Measurements from ENCODE around the gene SNX20.

SNX20 gene

DNA sequence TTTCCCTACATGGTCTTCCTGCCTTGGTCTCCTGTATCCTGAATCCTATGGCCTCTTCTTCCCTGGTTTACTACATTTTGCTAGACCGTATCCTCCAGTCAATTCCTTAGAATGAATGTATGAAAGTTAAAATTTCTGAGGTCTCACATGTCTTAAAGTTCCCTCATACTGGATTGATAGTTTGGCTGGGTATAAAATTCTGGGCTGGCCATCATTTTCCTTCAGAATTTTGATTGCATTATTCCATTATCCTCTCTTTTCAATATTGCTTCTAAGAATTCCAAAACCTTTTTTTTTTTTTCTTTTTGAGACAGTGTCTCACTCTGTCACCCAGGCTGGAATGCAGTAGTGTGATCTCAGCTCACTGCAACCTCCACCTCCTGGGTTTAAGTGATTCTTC, 23.1 kb upstream of the SNX20 start:
- DNase-seq = no peak

DNA sequence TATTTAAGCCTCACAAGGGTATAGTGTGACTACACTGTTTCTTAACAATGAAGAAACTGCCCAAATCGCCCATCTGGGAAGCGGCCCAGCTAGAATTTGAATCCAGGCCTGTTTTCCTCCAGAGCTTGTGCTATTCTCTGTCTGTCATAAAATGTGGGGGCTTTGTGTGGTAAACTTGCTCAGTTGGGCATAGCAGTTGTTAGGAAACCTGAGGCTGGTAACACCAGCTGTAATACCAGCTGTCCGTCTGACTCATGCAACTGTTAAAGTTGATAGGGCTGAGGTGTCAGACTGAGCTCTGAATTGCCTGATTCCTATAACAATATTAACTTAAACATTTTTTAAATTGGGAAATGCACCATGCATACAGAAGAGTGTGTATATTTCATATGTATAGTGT, 21.6 kb upstream of the SNX20 start:
- DNase-seq = peak; percentile 22

DNA sequence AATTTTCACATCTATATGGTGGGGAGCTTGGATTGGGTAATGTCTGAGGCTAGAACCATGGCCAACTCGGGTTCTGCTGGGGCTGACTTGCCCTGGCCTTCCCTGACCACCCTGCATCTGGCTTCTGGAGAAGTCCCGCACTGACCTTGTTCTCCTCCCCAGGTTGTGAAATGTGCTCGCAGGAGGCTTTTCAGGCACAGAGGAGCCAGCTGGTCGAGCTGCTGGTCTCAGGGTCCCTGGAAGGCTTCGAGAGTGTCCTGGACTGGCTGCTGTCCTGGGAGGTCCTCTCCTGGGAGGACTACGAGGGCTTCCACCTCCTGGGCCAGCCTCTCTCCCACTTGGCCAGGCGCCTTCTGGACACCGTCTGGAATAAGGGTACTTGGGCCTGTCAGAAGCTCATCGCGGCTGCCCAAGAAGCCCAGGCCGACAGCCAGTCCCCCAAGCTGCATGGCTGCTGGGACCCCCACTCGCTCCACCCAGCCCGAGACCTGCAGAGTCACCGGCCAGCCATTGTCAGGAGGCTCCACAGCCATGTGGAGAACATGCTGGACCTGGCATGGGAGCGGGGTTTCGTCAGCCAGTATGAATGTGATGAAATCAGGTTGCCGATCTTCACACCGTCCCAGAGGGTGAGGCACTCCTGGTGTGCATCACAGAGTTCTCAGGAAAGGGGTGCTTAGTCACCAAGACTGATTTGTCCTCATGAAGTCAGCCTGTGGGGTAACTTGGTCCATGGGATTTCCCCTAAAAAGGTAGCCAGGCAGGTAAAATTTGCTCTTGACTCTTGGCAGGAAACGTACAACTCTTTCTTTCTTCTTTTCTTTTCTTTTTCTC, 18.4 kb upstream of the SNX20 start:
- DNase-seq = no peak

DNA sequence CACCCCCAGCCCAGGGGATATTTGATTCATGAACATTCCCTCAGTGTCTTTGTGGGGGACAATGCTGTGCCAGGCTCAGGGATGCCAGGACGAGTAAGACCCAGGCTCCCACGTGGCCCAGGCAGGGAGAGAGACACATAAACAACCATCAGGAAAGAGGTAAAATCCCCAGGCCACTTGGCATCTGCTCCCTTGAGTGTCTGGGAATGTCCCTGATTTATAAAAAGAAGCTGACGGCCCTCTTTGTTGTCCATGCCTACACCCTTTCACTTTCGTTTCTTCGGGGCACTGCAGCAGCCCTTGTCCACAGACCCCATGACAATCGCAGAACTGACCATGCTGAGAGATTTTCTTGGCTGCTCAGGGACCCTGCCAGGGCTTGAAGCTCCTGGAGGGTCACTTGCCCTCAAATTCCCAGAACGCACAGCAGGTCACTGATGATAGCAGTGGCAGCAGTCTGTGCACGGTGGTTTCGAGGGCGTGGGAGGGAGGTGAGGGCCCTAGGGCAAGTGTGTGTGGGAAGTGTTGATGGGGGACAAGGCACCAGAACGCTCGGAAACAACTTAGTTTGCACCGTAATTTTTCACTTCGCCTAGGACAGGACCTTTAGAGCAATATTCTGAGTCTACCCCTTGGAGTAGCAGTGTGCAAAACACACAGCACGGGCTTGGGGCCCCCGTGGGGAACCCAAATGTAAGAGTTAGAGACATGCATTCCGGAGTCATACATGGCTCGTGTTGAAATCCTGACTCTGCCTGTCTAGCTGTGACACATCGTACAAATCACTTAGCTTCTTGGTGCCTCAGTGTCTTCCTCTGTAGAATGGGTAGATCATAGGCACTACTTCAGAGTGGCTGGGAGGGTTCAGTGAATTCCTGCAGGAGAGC, 17.0 kb upstream of the SNX20 start:
- DNase-seq = no peak

DNA sequence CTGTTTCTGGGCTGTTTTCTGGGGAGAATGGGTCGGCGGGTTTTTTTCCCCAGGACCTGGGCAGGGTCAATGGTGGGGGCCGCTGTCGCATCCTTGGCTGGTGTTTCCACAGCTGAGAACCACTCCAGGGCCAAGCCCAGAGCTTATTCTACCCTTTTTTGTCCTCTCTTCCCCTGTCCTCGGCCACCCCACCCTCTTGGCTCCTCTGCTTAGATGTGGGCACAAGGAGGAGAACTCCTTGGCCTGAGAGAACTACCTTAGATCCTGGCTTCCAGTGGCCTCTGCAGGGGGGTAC, 16.3 kb upstream of the SNX20 start:
- no peak for DNase-seq

DNA sequence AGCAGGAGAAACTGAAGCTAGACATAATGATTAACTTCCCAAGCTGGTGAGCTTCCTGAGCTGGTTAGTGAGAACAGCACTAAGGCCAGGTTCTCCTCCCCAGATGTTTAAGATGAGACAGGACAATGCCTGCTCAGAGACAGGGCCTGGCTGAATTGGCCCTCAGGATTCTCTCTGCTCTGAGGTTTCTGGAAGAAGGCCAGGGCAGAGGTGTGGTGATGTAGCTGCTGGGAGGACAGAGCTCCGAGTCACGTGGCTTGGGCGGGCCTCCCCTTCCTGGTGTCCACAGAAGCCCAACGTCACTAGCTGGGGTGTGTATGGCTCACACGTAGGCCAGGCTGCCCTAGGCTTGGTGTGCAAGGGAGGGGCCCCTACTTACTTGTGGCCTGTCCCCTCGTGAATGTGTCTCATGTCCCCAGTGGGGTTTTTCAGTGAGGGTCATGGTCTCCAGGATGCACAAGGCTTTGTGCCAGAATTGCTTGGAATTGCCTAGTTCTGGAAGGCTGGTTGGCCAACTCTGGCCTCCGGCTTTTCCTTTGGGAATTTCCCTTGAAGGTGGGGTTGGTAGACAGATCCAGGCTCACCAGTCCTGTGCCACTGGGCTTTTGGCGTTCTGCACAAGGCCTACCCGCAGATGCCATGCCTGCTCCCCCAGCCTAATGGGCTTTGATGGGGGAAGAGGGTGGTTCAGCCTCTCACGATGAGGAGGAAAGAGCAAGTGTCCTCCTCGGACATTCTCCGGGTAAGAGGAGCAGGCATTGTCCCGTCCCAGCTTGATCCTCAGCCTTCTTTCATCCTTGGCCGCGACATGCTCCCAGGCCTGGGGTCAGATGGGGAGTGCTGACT, 15.7 kb upstream of the SNX20 start:
- no peak for DNase-seq

DNA sequence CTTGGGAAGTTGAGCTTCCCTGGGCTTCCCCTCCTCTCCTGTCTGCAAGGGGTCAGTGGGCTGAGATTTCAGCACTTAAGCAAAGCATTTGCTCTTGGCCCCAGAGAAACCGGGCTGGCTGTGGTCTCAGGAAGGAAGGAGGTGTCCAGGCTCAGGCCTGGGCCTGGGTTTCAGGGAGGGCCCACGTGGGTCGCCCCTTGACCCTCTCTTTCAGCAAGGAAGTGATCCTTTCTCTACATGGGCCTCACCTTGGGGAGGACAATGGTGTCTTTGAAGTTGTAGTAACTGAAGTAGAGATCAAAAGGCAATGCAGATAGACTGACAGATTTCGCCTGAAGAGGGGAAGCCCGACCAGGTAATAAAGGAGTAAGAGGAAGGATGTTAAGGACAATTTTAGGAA, 15.0 kb upstream of the SNX20 start:
- no peak for DNase-seq

DNA sequence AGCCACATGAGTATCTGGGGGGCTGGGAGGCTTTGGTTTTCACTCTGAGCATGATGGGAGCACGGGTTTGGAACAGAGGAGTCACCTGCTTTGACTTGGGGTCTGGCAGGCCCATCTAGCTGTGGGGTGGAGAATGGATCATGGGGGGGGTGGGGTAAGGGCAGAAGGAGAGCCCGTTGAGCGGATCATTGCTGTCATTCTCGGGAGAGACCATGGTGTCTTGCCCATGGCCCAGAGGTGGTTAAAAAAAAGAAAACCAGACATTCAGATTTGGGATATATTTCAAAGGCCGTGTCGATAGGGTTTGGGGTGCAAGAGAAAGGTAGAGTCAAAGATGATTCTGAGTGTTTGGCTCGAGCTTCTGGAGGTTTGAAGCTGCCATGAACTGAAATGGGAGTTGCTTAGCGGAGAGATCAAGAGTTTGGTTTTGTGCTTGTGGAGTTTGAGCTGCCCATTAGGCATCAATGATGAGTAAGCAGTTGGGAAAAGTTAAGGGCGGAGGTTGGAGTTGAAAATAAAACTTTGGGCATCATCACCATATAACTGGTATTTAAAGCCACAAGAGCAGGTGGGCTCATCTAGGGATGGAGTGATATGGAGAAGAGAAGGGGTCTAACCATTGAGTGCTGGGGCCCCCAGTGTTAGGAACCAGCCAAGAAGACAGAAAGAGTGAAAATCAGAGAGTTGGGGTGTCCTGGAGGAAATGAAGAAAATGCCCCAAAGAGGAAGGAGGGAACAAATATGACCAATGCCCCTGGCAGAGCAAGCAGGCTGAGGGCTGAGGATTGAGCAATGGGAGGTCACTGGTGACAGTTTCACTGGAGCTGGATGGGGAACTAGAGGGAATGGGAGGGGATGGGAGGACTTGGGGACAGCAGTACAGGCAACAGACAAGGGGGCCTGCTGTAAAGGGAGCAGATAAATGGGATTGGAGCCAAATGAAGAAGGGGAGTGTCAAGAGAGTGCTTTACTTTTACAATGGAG, 14.2 kb upstream of the SNX20 start:
- no peak for DNase-seq

DNA sequence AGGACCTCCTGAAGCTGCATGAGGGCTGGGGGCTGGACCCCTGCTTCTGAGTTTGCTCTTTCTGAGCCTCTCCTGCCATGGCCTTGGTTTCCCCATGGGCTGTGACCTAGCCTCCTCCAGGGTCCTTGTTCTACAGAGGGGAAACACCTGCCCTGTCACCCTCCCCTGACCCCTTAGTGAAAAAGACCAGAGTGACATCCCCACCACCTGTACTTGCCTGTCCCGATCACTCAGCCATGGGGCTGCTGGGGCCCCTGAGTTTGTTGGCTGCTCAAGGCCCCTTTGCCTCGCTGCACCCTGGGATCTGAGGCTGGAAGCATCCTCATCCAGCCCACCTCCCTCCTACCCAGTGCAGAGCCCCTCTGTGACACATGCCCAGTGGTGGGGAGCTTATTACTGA, 13.1 kb upstream of the SNX20 start:
- DNase-seq = no peak

DNA sequence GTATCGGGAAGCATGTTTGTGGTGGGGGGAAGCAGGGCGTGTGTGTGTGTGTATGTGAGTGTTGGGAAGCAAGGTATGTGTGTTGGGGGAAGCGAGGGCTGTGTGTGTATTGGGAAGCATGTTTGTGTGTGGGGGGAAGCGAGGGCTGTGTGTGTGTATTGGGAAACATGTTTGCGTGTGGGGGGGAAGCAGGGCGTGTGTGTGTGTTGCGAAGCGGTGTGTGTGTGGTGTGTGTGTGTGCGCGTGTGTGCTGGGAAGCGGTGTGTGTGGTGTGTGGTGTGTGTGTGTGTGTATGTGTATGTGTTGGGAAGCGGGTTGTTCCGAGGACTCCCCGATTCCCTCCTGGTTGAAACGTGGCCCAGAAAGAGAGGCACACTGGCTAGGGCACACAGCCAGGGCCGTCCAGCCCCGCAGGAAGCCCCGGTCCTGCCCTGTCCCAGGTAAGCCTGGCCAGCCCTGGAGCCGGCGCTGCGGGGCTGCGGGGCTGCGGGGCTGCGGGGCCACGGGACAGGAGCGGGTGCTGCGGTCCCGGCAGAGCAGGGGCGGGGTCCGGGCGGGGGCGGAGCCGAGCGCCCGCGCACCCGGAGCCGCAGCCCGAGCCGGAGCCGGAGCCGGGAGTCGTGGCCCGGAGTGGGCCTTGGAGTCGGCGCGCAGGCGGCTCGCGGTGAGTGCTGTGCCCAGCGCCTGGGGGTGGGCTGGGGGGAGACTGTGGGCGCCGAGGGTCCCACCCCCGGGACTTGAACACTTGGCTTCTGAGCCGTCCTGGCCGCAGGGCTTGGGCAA, 12.1 kb upstream of the SNX20 start, which contains the start of gene NOD2:
Gene NOD2, plus strand, starts transcription at position 608 of the 783 bp plus-strand sequence. CDS start 5,890 bp downstream, outside the sequence.
- DNase-seq = peak; percentile 42

DNA sequence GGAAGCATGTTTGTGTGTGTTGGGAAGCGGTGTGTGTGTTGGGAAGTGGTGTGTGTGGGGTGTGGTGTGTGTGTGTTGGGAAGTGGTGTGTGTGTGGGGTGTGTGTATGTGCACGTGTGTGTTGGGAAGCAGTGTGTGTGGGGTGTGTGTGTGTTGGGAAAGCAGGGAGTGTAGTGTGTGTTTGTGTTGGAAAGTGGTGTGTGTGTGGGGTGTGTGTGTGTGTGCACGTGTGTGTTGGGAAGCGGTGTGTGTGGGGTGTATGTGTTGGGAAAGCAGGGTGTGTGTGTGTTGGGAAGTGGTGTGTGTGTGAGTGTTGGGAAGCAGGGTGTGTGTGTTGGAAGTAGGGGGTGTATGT, 11.5 kb upstream of the SNX20 start:
- DNase-seq = no peak

DNA sequence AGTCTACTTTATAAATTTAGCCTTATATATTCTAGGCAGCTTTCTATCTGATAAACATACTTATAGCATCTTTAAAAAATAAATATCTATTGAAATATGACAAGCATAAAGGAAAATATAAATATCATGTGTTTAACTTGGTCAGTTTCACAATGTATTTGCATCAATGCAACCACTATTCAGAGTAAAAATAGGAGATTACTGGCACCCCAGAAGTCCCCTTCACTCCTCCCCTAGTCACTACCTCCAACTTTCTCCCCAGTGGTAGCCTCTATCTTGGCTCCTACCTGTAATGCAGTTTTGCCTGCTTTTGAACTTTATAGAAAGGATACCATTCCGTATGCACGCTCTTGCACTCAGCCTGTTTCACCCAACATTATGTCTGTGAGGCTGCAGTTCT, 9.1 kb upstream of the SNX20 start:
- DNase-seq = no peak

DNA sequence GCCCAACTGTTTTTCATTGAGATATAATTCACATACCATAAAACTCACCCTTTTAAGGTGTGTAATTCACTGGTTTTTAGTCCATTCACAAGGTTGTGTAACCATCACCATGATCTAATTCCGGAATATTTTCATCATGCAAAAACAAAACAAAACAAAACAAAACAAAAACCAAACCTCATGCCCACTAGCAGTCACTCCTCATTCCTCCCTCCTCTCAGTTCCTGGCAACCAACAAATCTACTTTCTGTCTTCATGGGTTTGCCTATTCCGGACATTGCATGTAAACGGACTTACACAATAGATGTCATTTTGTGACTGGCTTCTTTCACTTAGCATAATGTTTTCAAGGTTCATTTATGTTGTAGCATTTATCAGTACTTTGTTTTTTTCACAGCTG, 7.8 kb upstream of the SNX20 start:
- no peak for DNase-seq

DNA sequence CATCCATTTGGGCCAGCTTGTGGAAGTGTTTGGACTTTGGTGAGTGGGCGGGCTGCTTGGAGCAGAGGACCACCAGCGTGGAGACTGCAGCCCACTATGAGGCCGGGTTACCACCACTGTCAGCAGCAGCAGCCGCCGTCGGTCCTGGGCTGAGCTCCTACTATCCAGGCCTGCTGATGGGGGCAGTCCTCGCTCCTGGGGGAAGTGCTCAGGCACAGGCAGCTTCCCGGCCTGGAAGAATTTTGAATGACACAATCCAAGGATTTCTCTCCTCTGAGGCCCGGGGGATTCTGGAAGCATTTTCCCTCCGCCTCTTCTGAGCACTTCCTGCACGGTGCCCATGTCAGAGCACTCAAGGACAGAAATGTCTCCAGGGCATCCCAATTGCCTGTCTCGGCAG, 7.0 kb upstream of the SNX20 start:
- DNase-seq = peak; percentile 54

DNA sequence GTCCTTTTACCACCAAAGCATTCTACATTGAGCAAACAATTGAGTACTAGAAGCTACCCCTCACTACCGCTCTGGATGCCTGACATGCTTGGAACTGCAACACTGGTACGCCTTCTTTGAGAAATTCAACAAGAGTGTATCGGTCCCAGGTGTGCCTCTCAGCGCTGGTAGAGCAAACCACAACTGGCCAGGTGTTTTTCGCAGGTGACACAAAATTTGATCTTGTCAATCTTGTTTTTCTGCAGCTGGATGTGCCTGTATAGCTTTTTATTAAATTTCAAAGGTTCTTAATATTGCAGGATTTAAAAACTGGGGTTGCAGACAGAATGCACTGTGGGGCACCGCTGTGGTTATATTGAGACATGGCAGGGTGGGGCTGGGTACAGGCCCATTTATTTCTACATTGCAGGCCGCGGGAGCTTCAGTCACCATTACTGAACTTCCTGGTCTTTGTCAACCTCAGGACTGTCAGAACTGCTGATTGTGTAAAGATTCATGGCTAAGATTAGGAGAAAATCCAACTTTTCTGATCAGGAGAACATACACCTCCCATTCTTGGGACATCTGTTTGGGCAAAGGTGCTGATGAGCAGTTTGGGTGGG, 4.5 kb upstream of the SNX20 start:
- no peak for DNase-seq

DNA sequence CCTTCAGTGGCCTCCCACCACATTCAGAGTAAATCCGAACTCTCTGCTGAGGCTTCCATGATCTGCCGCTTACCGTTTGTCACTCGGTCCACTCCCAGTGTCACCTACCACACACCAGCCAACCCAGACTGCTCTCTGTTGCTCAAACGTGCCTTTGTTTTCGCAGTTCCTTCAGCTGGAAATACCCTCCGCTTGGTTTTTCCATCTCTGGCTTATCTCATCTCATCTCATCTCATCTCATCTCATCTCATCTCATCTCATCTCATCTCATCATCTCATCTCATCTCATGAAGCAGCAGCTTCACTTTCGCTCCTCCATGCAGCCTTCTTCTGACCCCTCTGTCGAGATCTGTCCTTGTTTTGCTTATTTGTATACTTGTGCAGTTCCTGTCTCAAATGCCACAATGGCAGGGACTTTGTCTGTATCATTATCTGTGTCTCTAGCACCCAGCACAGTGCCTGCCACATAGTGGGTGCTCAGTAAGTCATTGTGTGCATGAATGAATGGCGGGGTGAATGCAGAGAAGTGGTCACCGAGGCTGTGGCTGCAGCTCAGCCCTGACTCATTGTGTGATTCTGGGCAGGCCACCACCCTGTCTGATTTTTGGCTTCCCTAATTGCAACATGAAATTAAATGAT, 3.8 kb upstream of the SNX20 start:
- DNase-seq = no peak

DNA sequence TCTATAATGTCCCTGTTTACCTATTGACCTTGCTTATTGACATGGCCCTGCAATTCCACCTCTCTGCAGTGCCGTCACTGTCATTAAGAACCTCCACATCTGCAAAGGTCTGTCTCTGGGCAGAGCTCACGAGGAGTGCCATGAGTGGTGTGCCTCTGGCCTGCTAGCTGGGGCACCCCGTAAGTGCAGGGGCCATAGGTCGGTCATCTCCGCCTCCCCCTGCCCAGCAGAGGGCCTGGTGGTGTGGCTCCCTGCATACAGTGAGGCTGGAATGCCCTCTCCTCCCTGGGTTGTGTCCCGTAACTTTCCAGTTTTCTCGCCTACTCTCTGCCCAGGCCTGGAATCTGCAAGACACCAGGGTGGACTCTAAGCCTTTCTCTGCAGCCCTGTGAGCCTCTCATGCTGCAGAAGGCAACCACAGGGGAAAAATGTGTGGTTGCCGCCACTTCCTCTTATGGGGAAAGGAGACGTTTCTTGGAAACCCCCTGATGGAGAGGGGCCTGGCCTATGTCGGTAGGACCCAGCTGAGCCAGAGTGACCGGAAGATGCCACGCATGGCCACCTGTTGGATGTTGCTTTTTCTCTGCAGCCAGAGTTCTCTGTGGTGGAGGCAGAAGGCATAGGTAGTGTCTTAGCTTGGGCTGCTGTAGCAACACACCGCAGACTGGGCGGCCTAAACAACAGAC, 2.7 kb upstream of the SNX20 start:
- DNase-seq = no peak

DNA sequence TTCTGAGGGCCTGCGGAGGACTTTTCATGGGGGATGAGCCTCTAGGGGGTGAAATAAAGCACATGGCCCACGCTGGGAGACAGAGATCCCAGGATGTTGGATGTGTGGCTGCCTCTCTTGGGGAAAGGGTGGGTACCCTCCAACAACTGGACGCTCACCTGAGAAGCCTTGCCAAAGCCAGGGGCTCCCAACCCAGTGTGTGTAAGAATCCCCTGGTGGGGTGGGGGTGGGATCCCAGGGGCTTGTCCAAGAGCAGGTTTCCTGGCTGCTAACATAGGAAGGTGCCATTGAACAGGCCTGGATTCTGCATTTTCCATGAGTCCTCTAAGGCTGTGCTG, 587 bp downstream of the SNX20 start:
- no peak for DNase-seq

DNA sequence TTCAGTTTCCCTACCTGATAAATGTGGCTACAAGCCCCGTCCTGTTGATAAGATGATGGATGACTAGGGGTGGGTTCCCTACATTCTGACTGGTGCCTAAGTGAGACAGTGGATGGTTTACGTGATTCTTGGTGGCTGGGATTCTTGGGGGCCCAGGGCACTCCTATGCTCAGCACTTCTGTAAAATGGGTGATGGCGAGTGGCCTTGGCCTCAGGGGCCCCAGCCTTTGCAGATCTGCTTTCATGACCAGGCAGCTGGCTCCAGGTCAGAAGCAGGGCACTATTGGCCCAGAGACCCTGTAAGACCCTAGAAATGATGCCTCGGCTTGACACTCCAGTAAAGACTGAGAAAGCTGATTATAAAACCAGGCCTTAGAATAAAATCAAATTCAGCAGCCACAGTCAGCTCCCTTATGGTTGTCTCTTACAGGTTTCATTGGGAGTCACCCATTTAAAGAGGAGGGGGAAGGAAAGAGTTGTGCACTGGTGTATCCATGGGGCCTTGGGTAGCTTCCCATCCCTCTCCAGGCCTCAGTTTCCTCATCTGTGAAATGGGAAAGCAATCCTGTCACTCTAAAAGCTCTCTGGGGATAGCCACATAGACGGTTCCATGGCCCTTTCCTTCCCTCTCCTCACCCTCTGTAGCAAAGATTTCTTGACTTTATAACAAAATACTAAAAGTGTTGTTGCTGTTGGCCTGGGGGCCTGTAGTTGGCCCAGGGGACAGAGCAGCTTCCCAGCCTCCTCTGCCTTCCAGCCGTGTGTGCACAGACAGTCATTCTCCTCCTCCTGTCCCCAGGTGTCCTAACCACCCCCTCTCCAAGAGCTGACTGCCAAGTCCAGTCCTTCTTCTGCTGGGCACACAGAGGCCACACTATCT, 1.2 kb downstream of the SNX20 start:
- DNase-seq = no peak

All from eye (tissue), 1 donor.